HepG2 (cell line): ENCODE data around the gene TRPC4AP.

Experiments used
- CTCF ChIP-seq: sonication (generic); formaldehyde crosslinking; IDR thresholded peaks from 2 replicates; pipeline ENCODE4 v1.5.0; 2020; ENCODE audit warnings: mild to moderate bottlenecking, missing genetic modification reagents, moderate library complexity
- HCFC1 ChIP-seq: fragments of 150-350 bp; IDR thresholded peaks from 2 replicates; pipeline ENCODE4 v1.6.1; 2014; ENCODE audit warnings: low read depth, low read length
- NFRKB ChIP-seq: fragments of 450-650 bp; IDR thresholded peaks from 2 replicates; pipeline ENCODE4 v1.6.1; 2017
- POLR2AphosphoS5 ChIP-seq: IDR thresholded peaks from 2 replicates; pipeline ENCODE4 v1.6.1; 2012; ENCODE audit warnings: low read depth, low read length
- RBM39 ChIP-seq: fragments of 200-400 bp; formaldehyde crosslinking; IDR thresholded peaks from one replicate; pipeline ENCODE4 v1.6.1; 2018; ENCODE audit warnings: antibody characterized with exemption, mild to moderate bottlenecking, low read depth, low read length; ENCODE audit not compliant: poor library complexity, severe bottlenecking
- SMC3 ChIP-seq: IDR thresholded peaks from 2 replicates; pipeline ENCODE4 v1.6.1; 2011; ENCODE audit warnings: low read length, improper control_type of control experiment
- THAP7 ChIP-seq: sonication (generic); formaldehyde crosslinking; IDR thresholded peaks from 2 replicates; pipeline ENCODE4 v1.8.1; 2023; ENCODE audit warnings: mild to moderate bottlenecking, missing genetic modification reagents
- ZFY ChIP-seq: sonication (generic); formaldehyde crosslinking; IDR thresholded peaks from 2 replicates; pipeline ENCODE4 v1.4.0; 2020; ENCODE audit warnings: missing genetic modification reagents
- ZNF3 ChIP-seq: IDR thresholded peaks from 2 replicates; pipeline ENCODE4 v1.7.0; 2017; ENCODE audit warnings: inconsistent platforms
- ZNF510 ChIP-seq: sonication (generic); formaldehyde crosslinking; IDR thresholded peaks from 2 replicates; pipeline ENCODE4 v1.4.0; 2020; ENCODE audit warnings: low read depth, mild to moderate bottlenecking, missing genetic modification reagents
- ZNF530 ChIP-seq: sonication (generic); formaldehyde crosslinking; IDR thresholded peaks from 2 replicates; pipeline ENCODE4 v1.5.0; 2020; ENCODE audit warnings: low read depth, mild to moderate bottlenecking, missing genetic modification reagents
- ZNF577 ChIP-seq: sonication (generic); formaldehyde crosslinking; IDR thresholded peaks from 2 replicates; pipeline ENCODE4 v1.4.0; 2020; ENCODE audit warnings: mild to moderate bottlenecking, low read depth, missing genetic modification reagents, borderline replicate concordance
- ZNF580 ChIP-seq: IDR thresholded peaks from 2 replicates; pipeline ENCODE4 v1.6.1; 2016; ENCODE audit warnings: low read depth, borderline replicate concordance
- TF ChIP-seq, protein P1 (sequence below): sonication (generic); formaldehyde crosslinking; IDR thresholded peaks from 2 replicates; pipeline ENCODE4 v1.5.0; 2020; ENCODE audit warnings: missing genetic modification reagents, mild to moderate bottlenecking, borderline replicate concordance

DNA sequence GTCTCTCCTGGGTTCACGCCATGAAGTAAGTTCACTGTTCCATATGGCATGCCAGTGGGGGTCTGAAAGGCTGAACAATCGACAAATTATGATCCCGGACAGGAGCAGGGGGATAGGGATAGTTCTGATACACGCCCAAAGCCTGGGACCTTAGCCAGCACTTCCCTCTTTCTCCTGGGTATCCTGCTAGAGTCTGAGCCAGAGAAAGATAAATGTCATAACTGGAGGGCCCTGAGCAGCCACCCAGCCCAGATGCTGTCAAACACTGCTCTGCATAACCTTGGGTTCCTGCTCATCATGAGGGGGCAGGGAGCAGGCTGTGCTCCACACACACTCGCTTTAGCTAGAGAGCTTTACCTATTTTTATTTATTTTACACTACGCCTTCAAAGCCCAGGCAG, 42.3 kb upstream of the TRPC4AP start:
- TF ChIP-seq NFRKB = no peak
- no peak for TF ChIP-seq THAP7
- TF ChIP-seq CTCF (CRISPR knock-in tag) = no peak
- no peak for TF ChIP-seq HCFC1
- TF ChIP-seq ZNF530 = no peak
- no peak for TF ChIP-seq ZNF3
- TF ChIP-seq SMC3 = no peak
- TF ChIP-seq ZNF577 (CRISPR knock-in tag) = no peak
- no peak for TF ChIP-seq ZNF580 (CRISPR knock-in tag)
- TF ChIP-seq, protein P1, sequence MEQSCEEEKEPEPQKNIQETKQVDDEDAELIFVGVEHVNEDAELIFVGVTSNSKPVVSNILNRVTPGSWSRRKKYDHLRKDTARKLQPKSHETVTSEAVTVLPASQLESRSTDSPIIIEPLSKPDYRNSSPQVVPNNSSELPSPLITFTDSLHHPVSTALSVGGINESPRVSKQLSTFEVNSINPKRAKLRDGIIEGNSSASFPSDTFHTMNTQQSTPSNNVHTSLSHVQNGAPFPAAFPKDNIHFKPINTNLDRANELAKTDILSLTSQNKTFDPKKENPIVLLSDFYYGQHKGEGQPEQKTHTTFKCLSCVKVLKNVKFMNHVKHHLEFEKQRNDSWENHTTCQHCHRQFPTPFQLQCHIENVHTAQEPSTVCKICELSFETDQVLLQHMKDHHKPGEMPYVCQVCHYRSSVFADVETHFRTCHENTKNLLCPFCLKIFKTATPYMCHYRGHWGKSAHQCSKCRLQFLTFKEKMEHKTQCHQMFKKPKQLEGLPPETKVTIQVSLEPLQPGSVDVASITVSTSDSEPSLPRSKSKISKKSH (CRISPR knock-in tag) = no peak
- no peak for TF ChIP-seq POLR2AphosphoS5
- no peak for TF ChIP-seq RBM39
- TF ChIP-seq ZFY (CRISPR knock-in tag) = no peak
- no peak for TF ChIP-seq ZNF510 (CRISPR knock-in tag)
